Loucy (cell line): Measurements from ENCODE around the gene SYT1.

Source experiments
- H2AFZ ChIP-seq: fragments of 200-600 bp; sonication (generic); 2 replicates; pipeline ENCODE4 v1.6.0; 2016; ENCODE audit warnings: antibody characterized with exemption, mild to moderate bottlenecking, low read length, moderate library complexity
- H3F3A ChIP-seq: fragments of 200-600 bp; 2 replicates; pipeline ENCODE4 v1.6.0; 2016; ENCODE audit warnings: antibody characterized with exemption, low read depth, mild to moderate bottlenecking
- H3K27me3 ChIP-seq: fragments of 200-600 bp; sonication (generic); 2 replicates; pipeline ENCODE4 v1.6.1; 2014; ENCODE audit warnings: low read length, mild to moderate bottlenecking; ENCODE audit not compliant: insufficient read depth, poor library complexity, severe bottlenecking
- H3K36me3 ChIP-seq: fragments of 200-600 bp; sonication (generic); 2 replicates; pipeline ENCODE4 v1.6.1; 2016; ENCODE audit warnings: low read length; ENCODE audit not compliant: insufficient read depth
- H3K4me1 ChIP-seq: fragments of 200-600 bp; sonication (generic); 2 replicates; pipeline ENCODE4 v1.5.1; 2014; ENCODE audit warnings: low read length, mild to moderate bottlenecking; ENCODE audit not compliant: insufficient read depth, poor library complexity, severe bottlenecking
- H3K4me2 ChIP-seq: fragments of 200-600 bp; sonication (generic); 2 replicates; pipeline ENCODE4 v1.6.0; 2014; ENCODE audit warnings: antibody characterized with exemption, low read length, low read depth, mild to moderate bottlenecking; ENCODE audit not compliant: poor library complexity, severe bottlenecking
- H3K4me3 ChIP-seq: fragments of 200-600 bp; sonication (generic); 2 replicates; pipeline ENCODE4 v1.5.1; 2014; ENCODE audit warnings: low read length, mild to moderate bottlenecking, mixed read lengths; ENCODE audit not compliant: poor library complexity, severe bottlenecking
- H3K79me2 ChIP-seq: fragments of 200-600 bp; sonication (generic); 2 replicates; pipeline ENCODE4 v1.6.1; 2014; ENCODE audit warnings: low read length; ENCODE audit not compliant: insufficient read depth
- H3K9ac ChIP-seq: fragments of 200-600 bp; sonication (generic); 2 replicates; pipeline ENCODE4 v1.6.0; 2014; ENCODE audit warnings: mild to moderate bottlenecking, low read depth, low read length, moderate library complexity; ENCODE audit not compliant: poor library complexity, severe bottlenecking
- H3K9me2 ChIP-seq: fragments of 200-600 bp; sonication (generic); replicated peaks from 2 replicates; pipeline ENCODE4 v1.6.1; 2016; ENCODE audit warnings: low read depth, low read length, mixed read lengths
- H3K9me3 ChIP-seq: fragments of 200-600 bp; sonication (generic); 2 replicates; pipeline ENCODE4 v1.6.1; 2014; ENCODE audit warnings: mild to moderate bottlenecking, antibody characterized with exemption, low read length, low read depth; ENCODE audit not compliant: insufficient read depth
- H4K20me1 ChIP-seq: fragments of 200-600 bp; sonication (generic); 2 replicates; pipeline ENCODE4 v1.6.0; 2014; ENCODE audit warnings: antibody characterized with exemption, low read length, mild to moderate bottlenecking; ENCODE audit not compliant: insufficient read depth, poor library complexity, severe bottlenecking
- CTCF ChIP-seq: fragments of 200-600 bp; sonication (generic); conservative IDR thresholded peaks from 2 replicates; pipeline ENCODE4 v1.5.1; 2014; ENCODE audit warnings: mild to moderate bottlenecking, antibody characterized with exemption, low read length
- EZH2phosphoT487 ChIP-seq: fragments of 200-600 bp; IDR thresholded peaks from 2 replicates; pipeline ENCODE4 v1.6.1; 2018; ENCODE audit warnings: antibody characterized with exemption, mild to moderate bottlenecking, moderate library complexity, borderline replicate concordance

SYT1 gene

GRCh38 chr12:78994168-78994791 is 129.7 kb downstream of the SYT1 start:
- Histone ChIP-seq H3K9me3 (no peaks in the 10 kb centered on the region), H3F3A (no peaks in the 10 kb centered on the region), H2AFZ (no peak overlapping the region), H4K20me1 (no peaks in the 10 kb centered on the region), H3K79me2 (no peaks in the 10 kb centered on the region), H3K4me1 (no peaks in the 10 kb centered on the region), H3K36me3 (no peaks in the 10 kb centered on the region), H3K9me2 (no peaks in the 10 kb centered on the region), H3K4me3 (no peak overlapping the region), H3K9ac (no peak overlapping the region), H3K27me3 (no peaks in the 10 kb centered on the region), H3K4me2 (no peak overlapping the region)
- no peak for TF ChIP-seq EZH2phosphoT487
- no peak for TF ChIP-seq CTCF

GRCh38 chr12:79000501-79000900 is 135.9 kb downstream of the SYT1 start:
- Histone ChIP-seq H3K4me3 (no peak overlapping the region), H3K4me2 (no peak overlapping the region), H3K4me1 (no peaks in the 10 kb centered on the region), H3K27me3 (no peaks in the 10 kb centered on the region), H2AFZ (no peak overlapping the region), H3K36me3 (no peaks in the 10 kb centered on the region), H3K79me2 (no peaks in the 10 kb centered on the region), H4K20me1 (no peaks in the 10 kb centered on the region), H3F3A (no peaks in the 10 kb centered on the region), H3K9me2 (no peaks in the 10 kb centered on the region), H3K9me3 (no peaks in the 10 kb centered on the region), H3K9ac (no peak overlapping the region)
- no peak for TF ChIP-seq CTCF

GRCh38 chr12:79001404-79001803 is 136.8 kb downstream of the SYT1 start:
- no peak for TF ChIP-seq CTCF
- TF ChIP-seq EZH2phosphoT487 = no peak
- Histone ChIP-seq H3K4me3 (no peak overlapping the region), H3K9me2 (no peaks in the 10 kb centered on the region), H3K79me2 (no peaks in the 10 kb centered on the region), H3K4me2 (no peak overlapping the region), H3K4me1 (no peaks in the 10 kb centered on the region), H4K20me1 (no peaks in the 10 kb centered on the region), H2AFZ (no peak overlapping the region), H3K27me3 (no peaks in the 10 kb centered on the region), H3K9me3 (no peaks in the 10 kb centered on the region), H3K36me3 (no peaks in the 10 kb centered on the region), H3F3A (no peaks in the 10 kb centered on the region), H3K9ac (no peak overlapping the region)
